Vagina (tissue), 2 donors: Measurements from ENCODE around the gene CEP85.

Source experiments
- CTCF ChIP-seq, 3 experiments: fragments of 450-650 bp in 2 of 3; fragments of 200-600 bp in 1 of 3; sonication (generic) in 1 of 3; IDR thresholded peaks; one replicate each; pipeline ENCODE4 v1.5.1; 2017 to 2019; ENCODE audit warnings: antibody characterized with exemption in 3 of 3, mild to moderate bottlenecking in 2 of 3, moderate library complexity in 2 of 3
- POLR2A ChIP-seq, 2 donors: fragments of 450-650 bp; IDR thresholded peaks; one replicate each; pipeline ENCODE4 v1.6.1; 2017; ENCODE audit warnings: antibody characterized with exemption in 2 of 2, mild to moderate bottlenecking in 2 of 2, moderate library complexity in 2 of 2

GRCh38 chr1:26291939-26292338 is 57.9 kb downstream of the CEP85 start:
- no peak for TF ChIP-seq CTCF (IDR thresholded peaks at IDR 0.05)
- TF ChIP-seq POLR2A (IDR thresholded peaks at IDR 0.05), result no peak
